Keratinocyte (primary cell): Measurements from ENCODE around the gene MED27. TPM values are rescaled to one million over a fixed set of nuclear protein-coding genes. Genes with fewer than 3 reads are reported as not detected.

Experiments
- DNase-seq: peaks from one replicate; pipeline ENCODE4 v3.0.0-alpha.2; 2011; ENCODE audit warnings: low read depth, missing footprints, low spot score
- FAIRE-seq: peaks from 2 replicates; lab custom pipeline; 2011; peaks lifted over from hg19 to GRCh38; lab: Jason Lieb, UNC
- H2AFZ ChIP-seq: 2 replicates; pipeline ENCODE4 v1.6.0; 2012; ENCODE audit warnings: low read length, control low read depth, inconsistent platforms; ENCODE audit not compliant: control insufficient read depth
- H3K27ac ChIP-seq: 2 replicates; pipeline ENCODE4 v1.5.1; 2011; ENCODE audit warnings: low read length; ENCODE audit not compliant: control insufficient read depth, insufficient read depth
- H3K27me3 ChIP-seq: 3 replicates; pipeline ENCODE4 v1.6.0; 2011; ENCODE audit warnings: low read length; ENCODE audit not compliant: control insufficient read depth, insufficient read depth; ENCODE audit errors: extremely low read depth
- H3K36me3 ChIP-seq, 2 experiments: 2 replicates in 1 of 2; 3 replicates in 1 of 2; pipeline ENCODE4 v1.5.1; 2011; ENCODE audit warnings: low read length in 2 of 2, mild to moderate bottlenecking in 1 of 2; ENCODE audit not compliant: control insufficient read depth in 2 of 2, insufficient read depth in 2 of 2; ENCODE audit errors: extremely low read depth in 1 of 2
- H3K4me1 ChIP-seq: 3 replicates; pipeline ENCODE4 v1.5.1; 2011; ENCODE audit warnings: low read length; ENCODE audit not compliant: control insufficient read depth, insufficient read depth; ENCODE audit errors: extremely low read depth
- H3K4me2 ChIP-seq: 3 replicates; pipeline ENCODE4 v1.6.0; 2011; ENCODE audit warnings: low read depth, low read length; ENCODE audit not compliant: control insufficient read depth, insufficient read depth; ENCODE audit errors: extremely low read depth
- H3K4me3 ChIP-seq, 3 experiments: fragments of 200-600 bp in 1 of 3; sonication (generic) in 1 of 3; 2 replicates in 2 of 3; 3 replicates in 1 of 3; pipeline ENCODE4 v1.5.1; 2011 to 2016; ENCODE audit warnings: low read length in 3 of 3, mild to moderate bottlenecking in 3 of 3, control low read depth in 2 of 3, inconsistent platforms in 1 of 3, low read depth in 1 of 3, mixed read lengths in 1 of 3, mixed run types in 1 of 3, moderate library complexity in 1 of 3; ENCODE audit not compliant: control insufficient read depth in 2 of 3, insufficient read depth in 2 of 3; ENCODE audit errors: extremely low read depth in 1 of 3
- H3K79me2 ChIP-seq: 2 replicates; pipeline ENCODE4 v1.6.0; 2012; ENCODE audit warnings: low read length; ENCODE audit not compliant: control insufficient read depth, insufficient read depth
- H3K9ac ChIP-seq: 3 replicates; pipeline ENCODE4 v1.6.0; 2011; ENCODE audit warnings: low read length; ENCODE audit not compliant: control insufficient read depth, insufficient read depth; ENCODE audit errors: extremely low read depth
- H3K9me1 ChIP-seq: 3 replicates; pipeline ENCODE4 v1.6.0; 2011; ENCODE audit warnings: low read length; ENCODE audit not compliant: control insufficient read depth, insufficient read depth; ENCODE audit errors: extremely low read depth
- H3K9me3 ChIP-seq: 2 replicates; pipeline ENCODE4 v1.5.1; 2012; ENCODE audit warnings: low read depth, low read length; ENCODE audit not compliant: control insufficient read depth
- H4K20me1 ChIP-seq: 3 replicates; pipeline ENCODE4 v1.6.0; 2011; ENCODE audit warnings: low read length; ENCODE audit not compliant: control insufficient read depth, insufficient read depth; ENCODE audit errors: extremely low read depth
- EZH2 ChIP-seq: IDR thresholded peaks from one replicate; pipeline ENCODE4 v1.6.1; 2012; ENCODE audit warnings: inconsistent platforms, mild to moderate bottlenecking, low read length, moderate library complexity
- dilution Hi-C: fragments of 300-500 bp; cut with MboI; formaldehyde crosslinking; loops from one replicate; pipeline ENCODE4 v1.7.0; 2020; ENCODE audit warnings: low sequenced_read_pairs; ENCODE audit not compliant: extremely low pct_ligation_motif_present
- polyA plus RNA-seq, 5 experiments: library from polyadenylated mRNA; depleted of rRNA in 3 of 5; stranded (reverse) in 3 of 5; stranded (forward) in 1 of 5; unstranded in 1 of 5; fragments of >200 nt; gene quantifications; 1 replicate in 1 of 5; 2 replicates in 3 of 5; 3 replicates in 1 of 5; pipeline versions ENCODE4 v1.2.1 to v1.2.3, GENCODE V29; 2011 to 2012; ENCODE audit warnings: missing spikeins in 2 of 5, low read depth in 1 of 5, low replicate concordance in 1 of 5
- TF ChIP-seq, protein P1 (sequence below), 3 experiments: IDR thresholded peaks in 1 of 3; conservative IDR thresholded peaks in 1 of 3; optimal IDR thresholded peaks in 1 of 3; 2 replicates in 2 of 3; 3 replicates in 1 of 3; pipeline versions ENCODE3 to v1.5.1; 2011; ENCODE audit warnings: low read length in 3 of 3, mild to moderate bottlenecking in 3 of 3, moderate library complexity in 2 of 3, control low read depth in 1 of 3, inconsistent platforms in 1 of 3; ENCODE audit not compliant: insufficient read depth in 2 of 3; ENCODE audit errors: extremely low read depth in 1 of 3

The MED27 gene
- polyA plus RNA-seq, 1 donor (not counting 4 experiments of a cell fraction or from before 2014, with no cell fraction given): 39.0 TPM

DNA sequence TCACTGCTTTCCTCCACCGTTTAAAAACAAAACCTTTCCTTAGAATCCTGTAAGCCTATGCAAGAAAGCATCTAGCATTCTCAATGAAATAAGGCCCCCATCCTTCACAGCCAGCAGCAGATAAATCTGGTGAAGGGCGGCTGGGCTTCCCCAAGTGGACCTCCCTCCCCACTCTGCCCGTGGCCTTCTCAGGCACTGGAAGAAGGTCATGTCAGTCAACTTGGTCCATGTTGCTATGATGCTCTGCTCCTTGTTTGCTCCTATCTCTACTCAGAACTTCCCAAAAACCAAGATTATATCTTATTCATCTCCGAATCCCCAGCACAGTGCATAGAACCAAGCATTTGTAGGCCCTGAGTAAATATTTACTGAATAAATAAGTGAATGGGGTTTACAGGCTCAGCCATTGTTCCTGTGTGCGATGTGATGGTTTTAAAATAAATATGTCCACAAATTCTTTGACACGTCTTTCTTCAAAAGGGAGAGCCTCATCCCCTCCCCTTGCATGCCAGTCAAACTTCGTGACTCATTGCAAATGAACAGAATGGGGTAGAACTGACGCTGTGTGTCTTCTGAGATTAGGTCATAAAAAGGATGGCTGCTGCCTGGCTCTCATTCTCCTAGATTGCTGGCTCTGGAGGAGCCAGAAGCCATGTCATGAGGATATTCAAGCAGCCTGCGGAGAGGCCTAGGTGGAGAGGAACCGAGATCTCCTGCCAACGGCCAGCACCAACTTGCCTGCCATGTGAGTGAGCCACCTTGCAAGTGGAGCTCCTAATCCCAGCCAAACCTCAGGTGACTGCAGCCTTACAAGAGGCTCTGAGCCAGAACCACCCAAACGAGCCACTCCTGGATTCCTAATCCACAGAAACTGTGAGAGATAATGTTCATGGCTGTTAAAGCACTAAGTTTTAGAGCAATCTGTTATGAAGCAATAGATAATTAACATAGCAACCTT is 70.5 kb downstream of the MED27 start:
- Histone ChIP-seq H3K9me3 (no peaks in the 10 kb centered on the region), H3K79me2 (peaks cover 9% of the 10 kb centered on the region), H3K9me1 (no peaks in the 10 kb centered on the region), H3K27ac (peak overlapping the region; percentile 47), H4K20me1 (no peaks in the 10 kb centered on the region), H3K9ac (peak overlapping the region; percentile 13), H3K36me3 (peaks cover 2 to 9% of the 10 kb centered on the region in 2 experiments), H3K4me1 (peaks cover 50% of the 10 kb centered on the region), H3K4me3 (peak overlapping the region in 1 of 3 experiments; percentile 13), H3K27me3 (no peaks in the 10 kb centered on the region), H3K4me2 (peak overlapping the region; percentile 73), H2AFZ (no peak overlapping the region)
- DNase-seq: no peak
- TF ChIP-seq, protein P1, sequence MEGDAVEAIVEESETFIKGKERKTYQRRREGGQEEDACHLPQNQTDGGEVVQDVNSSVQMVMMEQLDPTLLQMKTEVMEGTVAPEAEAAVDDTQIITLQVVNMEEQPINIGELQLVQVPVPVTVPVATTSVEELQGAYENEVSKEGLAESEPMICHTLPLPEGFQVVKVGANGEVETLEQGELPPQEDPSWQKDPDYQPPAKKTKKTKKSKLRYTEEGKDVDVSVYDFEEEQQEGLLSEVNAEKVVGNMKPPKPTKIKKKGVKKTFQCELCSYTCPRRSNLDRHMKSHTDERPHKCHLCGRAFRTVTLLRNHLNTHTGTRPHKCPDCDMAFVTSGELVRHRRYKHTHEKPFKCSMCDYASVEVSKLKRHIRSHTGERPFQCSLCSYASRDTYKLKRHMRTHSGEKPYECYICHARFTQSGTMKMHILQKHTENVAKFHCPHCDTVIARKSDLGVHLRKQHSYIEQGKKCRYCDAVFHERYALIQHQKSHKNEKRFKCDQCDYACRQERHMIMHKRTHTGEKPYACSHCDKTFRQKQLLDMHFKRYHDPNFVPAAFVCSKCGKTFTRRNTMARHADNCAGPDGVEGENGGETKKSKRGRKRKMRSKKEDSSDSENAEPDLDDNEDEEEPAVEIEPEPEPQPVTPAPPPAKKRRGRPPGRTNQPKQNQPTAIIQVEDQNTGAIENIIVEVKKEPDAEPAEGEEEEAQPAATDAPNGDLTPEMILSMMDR (optimal IDR thresholded peaks at IDR 0.05 in 1 of 3, IDR thresholded peaks at IDR 0.05 in 1 of 3, conservative IDR thresholded peaks at IDR 0.05 in 1 of 3; ENCODE audit: extremely low read depth in 1 of 3, insufficient read depth in 2 of 3, low read length in 3 of 3): no peak
- dilution Hi-C loops: no loop called here
- peak; percentile 79 for FAIRE-seq

DNA sequence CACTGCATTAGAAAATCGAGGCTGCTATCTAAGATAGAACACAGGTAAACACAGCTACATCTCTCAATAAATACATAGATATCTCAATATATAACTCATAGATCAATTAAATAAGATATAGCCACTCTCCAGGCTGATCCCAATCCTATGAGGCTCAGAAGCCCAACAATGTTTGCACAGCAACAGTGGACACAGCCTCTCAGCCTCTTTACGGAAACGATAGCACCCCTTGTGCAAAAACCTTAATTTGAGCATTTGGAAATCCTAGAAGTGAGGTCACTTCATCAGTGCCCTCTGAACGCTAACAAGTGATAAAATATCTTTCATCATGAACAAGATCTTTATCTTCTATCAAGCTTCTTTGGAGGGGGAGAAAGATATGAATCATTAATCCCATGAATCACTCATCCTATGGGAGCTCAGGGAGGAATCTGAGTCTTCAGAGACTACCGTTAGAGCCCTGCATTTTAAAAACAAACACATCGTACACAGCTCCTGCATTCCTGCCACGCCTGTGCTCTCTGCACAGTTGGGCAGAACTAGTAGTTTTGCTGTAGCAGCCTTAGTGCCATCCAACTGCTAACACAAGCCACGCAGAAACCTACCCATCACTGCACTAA is 71.4 kb downstream of the MED27 start:
- peaks cover 48% of the 10 kb centered on the region for H3K4me1 ChIP-seq

More for the DNA sequence above, 71.4 kb downstream of the MED27 start:
- H3K9me1 ChIP-seq: no peaks in the 10 kb centered on the region
- peaks cover 13% of the 10 kb centered on the region for H3K79me2 ChIP-seq
- no peak overlapping the region for H3K4me3 ChIP-seq
- no peaks in the 10 kb centered on the region for H3K9me3 ChIP-seq
- H3K9ac ChIP-seq: peak overlapping the region; percentile 13
- FAIRE-seq (peak; percentile 20), DNase-seq (peak; percentile 76)
- H3K27me3 ChIP-seq: no peaks in the 10 kb centered on the region
- H3K36me3 ChIP-seq: peaks cover 2 to 6% of the 10 kb centered on the region in 2 experiments
- no peak overlapping the region for H2AFZ ChIP-seq
- H3K4me2 ChIP-seq: peak overlapping the region; percentile 73
- TF ChIP-seq, protein P1 (optimal IDR thresholded peaks at IDR 0.05 in 1 of 3, IDR thresholded peaks at IDR 0.05 in 1 of 3, conservative IDR thresholded peaks at IDR 0.05 in 1 of 3; ENCODE audit: extremely low read depth in 1 of 3, insufficient read depth in 2 of 3, low read length in 3 of 3): no peak
- no peak for TF ChIP-seq EZH2
- dilution Hi-C loops: no loop called here
- H3K27ac ChIP-seq: peak overlapping the region; percentile 79
- H4K20me1 ChIP-seq: no peaks in the 10 kb centered on the region
